Measurements from ENCODE around the gene C2.
"Not testable (repeated sequence)": the region's sequence is repeated elsewhere in the genome, so short reads cannot be mapped to it uniquely, and the experiment has no call there.

The C2 gene

DNA sequence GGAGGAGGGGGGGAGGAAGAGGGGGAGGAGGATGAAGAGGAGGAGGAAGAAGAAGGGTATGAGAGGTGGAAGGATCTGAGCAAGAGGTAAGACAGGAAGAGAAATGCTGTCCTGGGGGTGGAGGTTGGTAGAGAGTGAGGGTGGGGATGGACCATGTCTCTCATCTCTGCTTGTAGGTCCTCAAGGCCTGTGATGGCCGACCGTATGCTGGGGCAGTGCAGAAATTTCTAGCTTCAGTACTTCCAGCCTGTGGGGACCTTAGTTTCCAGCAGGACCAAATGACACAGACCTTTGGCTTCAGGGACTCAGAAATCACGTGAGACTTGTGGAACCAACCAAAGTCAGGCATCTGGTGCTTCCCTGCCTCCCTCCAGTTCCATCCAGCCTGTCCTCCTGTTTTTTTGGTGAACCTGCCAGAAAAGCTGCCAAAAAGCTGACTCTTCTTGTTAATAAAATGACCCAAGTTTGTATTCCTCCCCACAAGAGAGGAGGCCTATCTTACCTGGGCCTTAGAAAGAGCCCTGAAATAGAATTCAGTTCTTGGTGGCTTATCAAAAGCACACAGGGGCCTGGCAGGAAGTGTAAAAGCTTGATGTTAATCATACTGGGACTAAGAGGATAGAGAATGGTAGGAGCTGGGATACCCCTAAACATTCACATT is 51.9 kb downstream of the C2 start:
- DNase-seq, result no peak

GRCh38 chr6:31980195-31980876 is 52.8 kb downstream of the C2 start:
- not testable (repeated sequence) for DNase-seq

DNA sequence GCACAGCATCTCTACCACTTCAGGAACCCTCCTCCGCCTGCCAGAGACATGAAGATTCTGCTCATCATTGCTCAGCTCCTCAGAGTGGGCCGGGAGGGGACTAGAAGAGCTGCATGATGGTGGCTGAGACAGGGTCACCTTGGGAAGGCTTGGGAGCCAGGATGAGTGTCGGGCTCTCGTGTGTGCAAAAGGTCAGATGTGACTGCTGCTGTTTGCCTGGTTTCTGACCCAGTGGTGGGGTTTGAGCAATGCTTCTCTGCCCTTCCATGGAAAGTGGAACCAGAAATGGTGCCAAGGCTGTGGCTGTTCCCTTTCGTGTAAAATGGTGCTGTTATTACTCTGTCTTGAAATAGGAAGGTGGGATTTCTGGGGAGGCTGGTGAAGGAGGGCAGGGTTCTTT is 53.5 kb downstream of the C2 start:
- DNase-seq, result not testable (repeated sequence)

DNA sequence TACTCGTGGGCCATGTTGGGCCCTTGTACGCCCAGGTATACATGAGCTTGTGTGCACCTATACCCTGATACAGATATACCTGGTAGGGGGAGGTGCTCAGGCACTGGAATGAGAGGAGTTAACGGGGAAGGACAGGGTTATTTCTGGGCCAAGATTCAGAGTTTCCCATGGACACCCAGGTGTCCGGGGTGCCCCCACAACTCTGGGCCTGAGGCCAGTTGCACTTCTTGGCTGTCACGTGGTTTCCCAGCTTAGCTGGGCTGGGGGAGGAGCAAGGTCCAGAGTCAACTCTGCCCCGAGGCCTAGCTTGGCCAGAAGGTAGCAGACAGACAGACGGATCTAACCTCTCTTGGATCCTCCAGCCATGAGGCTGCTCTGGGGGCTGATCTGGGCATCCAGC is 54.2 kb downstream of the C2 start, which contains the start of gene C4A:
TSS of gene C4A (plus strand) at position 314 of the 400 bp plus-strand sequence. CDS start at position 365, 51 bp downstream.
- DNase-seq, result not testable (repeated sequence)

- not testable (repeated sequence) for DNase-seq
Observed at GRCh38 chr6:31989363-31989762, 61.8 kb downstream of the C2 start.

DNA sequence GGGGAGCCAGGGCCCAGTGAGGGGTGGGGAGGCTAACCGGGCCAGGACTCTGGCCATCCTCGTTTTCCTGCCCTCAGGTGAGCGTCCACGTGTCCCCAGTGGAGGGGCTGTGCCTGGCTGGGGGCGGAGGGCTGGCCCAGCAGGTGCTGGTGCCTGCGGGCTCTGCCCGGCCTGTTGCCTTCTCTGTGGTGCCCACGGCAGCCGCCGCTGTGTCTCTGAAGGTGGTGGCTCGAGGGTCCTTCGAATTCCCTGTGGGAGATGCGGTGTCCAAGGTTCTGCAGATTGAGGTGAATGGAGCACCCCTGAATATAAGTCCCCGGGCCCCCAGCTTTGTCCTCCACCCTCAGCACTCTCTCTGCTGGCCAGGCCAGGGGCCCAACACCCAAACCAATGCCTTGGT is 66.9 kb downstream of the C2 start:
- DNase-seq, result not testable (repeated sequence)

All from stimulated activated CD4-positive, alpha-beta T cell treated with anti-CD3 and anti-CD28 coated beads, Interleukin-2, amount 100 ng/mL, for 48 hours (primary cell).